H1 (cell line): ENCODE results near the gene CMBL. TPM values are rescaled to one million over a fixed set of nuclear protein-coding genes. Genes with fewer than 3 reads are reported as not detected.

Source experiments
- KDM1A ChIP-seq: fragments of 200-600, 300-600 bp; sonication (generic); IDR thresholded peaks from 2 replicates; pipeline ENCODE4 v1.7.1; 2016; ENCODE audit warnings: mild to moderate bottlenecking, low read length, borderline replicate concordance
- KDM4A ChIP-seq: IDR thresholded peaks from one replicate; pipeline ENCODE4 v1.7.1; 2012; ENCODE audit warnings: low read depth, mild to moderate bottlenecking, moderate library complexity, low read length, inconsistent platforms; ENCODE audit not compliant: severe bottlenecking
- MAFK ChIP-seq: IDR thresholded peaks from 2 replicates; pipeline ENCODE4 v1.6.1; 2012; ENCODE audit warnings: low read depth, mild to moderate bottlenecking, improper control_type of control experiment, low read length
- PHF8 ChIP-seq: fragments of 200-600 bp; sonication (generic); conservative IDR thresholded peaks from 2 replicates; pipeline ENCODE4 v1.7.1; 2012; ENCODE audit warnings: low read depth, mild to moderate bottlenecking, inconsistent platforms, low read length, moderate library complexity
- RBBP5 ChIP-seq: IDR thresholded peaks from 2 replicates; pipeline ENCODE4 v1.7.1; 2012; ENCODE audit warnings: low read depth, mild to moderate bottlenecking, inconsistent platforms, low read length, moderate library complexity, borderline replicate concordance
- SIRT6 ChIP-seq: IDR thresholded peaks from one replicate; pipeline ENCODE4 v1.7.1; 2012; ENCODE audit warnings: low read length, inconsistent platforms
- TCF12 ChIP-seq: IDR thresholded peaks from 2 replicates; pipeline ENCODE4 v1.6.1; 2011; ENCODE audit warnings: low read depth, mild to moderate bottlenecking, low read length
- polyA plus RNA-seq, 7 experiments: library from polyadenylated mRNA; depleted of rRNA in 3 of 7; stranded (reverse) in 5 of 7; unstranded in 2 of 7; fragments of >200 nt in 5 of 7; fragments of 200-250 nt in 2 of 7; gene quantifications; 1 replicate in 5 of 7; 2 replicates in 1 of 7; 4 replicates in 1 of 7; pipeline versions ENCODE4 v1.2.1 to v1.2.3, GENCODE V29; 2011 to 2013; ENCODE audit warnings: missing spikeins in 2 of 7, mixed read lengths in 2 of 7
- total RNA-seq: library from RNA; stranded (reverse); fragmentation: NEBNext Ultra II Directional; extraction: Animal tissue kit (Norgen Biotek cat#: 25700); gene quantifications from 2 replicates; pipeline ENCODE4 v1.2.1, GENCODE V29; 2021
- TF ChIP-seq, protein P1 (sequence below): IDR thresholded peaks from 2 replicates; pipeline ENCODE4 v1.6.1; 2012; ENCODE audit warnings: inconsistent platforms

Gene CMBL
- total and polyA plus RNA-seq, 2 of the 8 experiments (the other 6 are each of a cell fraction or from before 2014, with no cell fraction given) = 27.9 to 32.1 TPM

DNA sequence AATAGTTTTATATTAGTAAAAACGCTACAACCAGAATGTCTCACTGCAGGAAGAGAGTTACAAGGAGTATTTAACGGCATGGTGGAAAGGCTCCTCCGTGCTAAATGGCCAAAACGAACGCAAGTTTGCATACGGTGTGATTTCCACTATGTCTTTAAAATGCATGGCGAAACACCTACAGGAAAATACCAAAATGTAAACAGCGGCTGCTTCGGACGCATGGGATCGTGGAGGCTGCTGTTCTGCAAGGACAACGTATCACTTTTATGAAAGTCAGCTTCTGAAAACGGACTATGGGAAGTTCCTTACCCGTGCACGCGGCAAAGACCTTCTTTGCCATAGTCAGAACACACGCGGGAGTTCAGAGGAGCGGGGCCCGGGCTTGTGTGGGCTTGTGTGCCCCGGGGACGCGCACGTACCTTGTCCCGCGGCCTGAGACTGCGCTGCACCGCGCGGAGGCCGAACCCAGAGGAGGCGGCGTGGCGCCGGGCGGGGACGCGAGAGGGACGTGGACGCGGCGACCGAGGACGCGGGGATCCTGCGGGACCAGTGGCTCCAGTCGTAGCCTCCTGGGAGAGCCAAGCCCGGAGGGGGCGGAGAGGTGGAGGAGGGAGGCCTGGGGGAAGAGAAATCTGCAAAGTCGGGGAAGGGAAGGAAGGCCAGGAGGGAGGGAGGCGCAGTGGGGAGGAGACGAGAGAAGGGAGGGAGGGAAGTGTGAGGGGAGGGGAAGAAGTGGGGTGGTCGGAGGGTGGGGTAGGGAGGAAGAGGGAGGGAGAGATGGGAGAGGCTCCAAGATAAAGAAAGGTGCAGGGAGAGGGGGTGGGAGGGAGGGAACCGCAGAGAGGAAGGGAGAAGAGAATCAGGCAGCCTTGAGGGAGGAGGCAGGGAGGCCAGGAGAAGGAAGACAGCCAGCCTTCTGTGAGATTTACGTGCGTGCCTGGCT lies at the start of gene CMBL (continued):
- TF ChIP-seq RBBP5 (peak; percentile 90), KDM1A (peak; percentile 47; the same call in 1 of the 2 replicates), MAFK (no peak), SIRT6 (no peak), KDM4A (peak; percentile 93), TCF12 (no peak), PHF8 (peak; percentile 50; the same call in 1 of the 2 replicates)
- TF ChIP-seq, protein P1, sequence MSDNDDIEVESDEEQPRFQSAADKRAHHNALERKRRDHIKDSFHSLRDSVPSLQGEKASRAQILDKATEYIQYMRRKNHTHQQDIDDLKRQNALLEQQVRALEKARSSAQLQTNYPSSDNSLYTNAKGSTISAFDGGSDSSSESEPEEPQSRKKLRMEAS = peak; percentile 59
